H9 (cell line): ENCODE data around the gene HOXB6. TPM values are rescaled to one million over a fixed set of nuclear protein-coding genes. Genes with fewer than 3 reads are reported as not detected.

ENCODE experiments used
- DNase-seq: peaks from one replicate; pipeline ENCODE4 v3.0.0-alpha.2; 2017
- H2AFZ ChIP-seq: one replicate; pipeline ENCODE4 v1.6.1; 2013; ENCODE audit warnings: mild to moderate bottlenecking, low read length, control low read depth, moderate library complexity
- H2AK5ac ChIP-seq: 2 replicates; pipeline ENCODE4 v1.6.1; 2013; ENCODE audit warnings: low read length, control low read depth, mixed read lengths; ENCODE audit not compliant: insufficient read length
- H2BK120ac ChIP-seq: one replicate; pipeline ENCODE4 v1.6.1; 2013; ENCODE audit warnings: low read depth, mild to moderate bottlenecking, low read length, control low read depth, inconsistent platforms; ENCODE audit not compliant: poor library complexity, severe bottlenecking
- H2BK12ac ChIP-seq: 2 replicates; pipeline ENCODE4 v1.6.1; 2013; ENCODE audit warnings: low read length, control low read depth, mixed read lengths, low read depth; ENCODE audit not compliant: insufficient read length
- H2BK15ac ChIP-seq: 2 replicates; pipeline ENCODE4 v1.6.1; 2013; ENCODE audit warnings: low read depth, low read length, control low read depth
- H2BK20ac ChIP-seq: one replicate; pipeline ENCODE4 v1.6.1; 2013; ENCODE audit warnings: low read depth, mild to moderate bottlenecking, low read length, control low read depth, inconsistent platforms; ENCODE audit not compliant: poor library complexity, severe bottlenecking
- H2BK5ac ChIP-seq: 2 replicates; pipeline ENCODE4 v1.6.1; 2013; ENCODE audit warnings: low read length, control low read depth, mixed read lengths; ENCODE audit not compliant: insufficient read length
- H3K14ac ChIP-seq: 2 replicates; pipeline ENCODE4 v1.6.1; 2013; ENCODE audit warnings: low read length, control low read depth; ENCODE audit not compliant: insufficient read depth
- H3K18ac ChIP-seq: 2 replicates; pipeline ENCODE4 v1.6.1; 2013; ENCODE audit warnings: low read depth, mild to moderate bottlenecking, mixed read lengths, low read length, control low read depth; ENCODE audit not compliant: insufficient read length
- H3K23ac ChIP-seq: 2 replicates; pipeline ENCODE4 v1.6.1; 2013; ENCODE audit warnings: low read length, control low read depth, mixed read lengths, low read depth; ENCODE audit not compliant: insufficient read length
- H3K23me2 ChIP-seq: 2 replicates; pipeline ENCODE4 v1.6.1; 2013; ENCODE audit warnings: low read depth, mild to moderate bottlenecking, mixed read lengths, low read length, control low read depth; ENCODE audit not compliant: insufficient read length, poor library complexity, severe bottlenecking
- H3K27ac ChIP-seq: 2 replicates; pipeline ENCODE4 v1.5.1; 2013; ENCODE audit warnings: low read length, control low read depth, mixed read lengths, low read depth; ENCODE audit not compliant: insufficient read length
- H3K27me3 ChIP-seq: 2 replicates; pipeline ENCODE4 v1.6.1; 2013; ENCODE audit warnings: low read length, control low read depth, inconsistent platforms; ENCODE audit not compliant: insufficient read depth
- H3K4ac ChIP-seq: 2 replicates; pipeline ENCODE4 v1.6.1; 2013; ENCODE audit warnings: low read depth, mild to moderate bottlenecking, control low read depth, inconsistent platforms, low read length, moderate library complexity
- H3K4me1 ChIP-seq: 2 replicates; pipeline ENCODE4 v1.6.1; 2013; ENCODE audit warnings: low read length, control low read depth, inconsistent platforms; ENCODE audit not compliant: insufficient read depth
- H3K4me2 ChIP-seq: 2 replicates; pipeline ENCODE4 v1.6.1; 2013; ENCODE audit warnings: low read length, control low read depth, mixed read lengths; ENCODE audit not compliant: insufficient read length, insufficient read depth
- H3K56ac ChIP-seq: 2 replicates; pipeline ENCODE4 v1.6.1; 2013; ENCODE audit warnings: low read depth, mild to moderate bottlenecking, mixed read lengths, low read length, control low read depth; ENCODE audit not compliant: insufficient read length
- H3K79me1 ChIP-seq: 2 replicates; pipeline ENCODE4 v1.6.1; 2013; ENCODE audit warnings: low read depth, mild to moderate bottlenecking, moderate library complexity, low read length, control low read depth, inconsistent platforms; ENCODE audit not compliant: insufficient read depth, poor library complexity, severe bottlenecking
- H3K79me2 ChIP-seq: 2 replicates; pipeline ENCODE4 v1.6.1; 2013; ENCODE audit warnings: low read length, control low read depth, inconsistent platforms; ENCODE audit not compliant: insufficient read depth
- H3K9ac ChIP-seq: 2 replicates; pipeline ENCODE4 v1.6.1; 2013; ENCODE audit warnings: low read length, control low read depth, mixed read lengths; ENCODE audit not compliant: insufficient read length; ENCODE audit errors: extremely low read depth
- H3K9me3 ChIP-seq: one replicate; pipeline ENCODE4 v1.6.1; 2013; ENCODE audit warnings: low read depth, low read length, inconsistent platforms; ENCODE audit not compliant: control insufficient read depth
- H3T11ph ChIP-seq: one replicate; pipeline ENCODE4 v1.6.1; 2013; ENCODE audit warnings: mild to moderate bottlenecking, low read length, control low read depth, inconsistent platforms
- H4K20me1 ChIP-seq: one replicate; pipeline ENCODE4 v1.6.1; 2013; ENCODE audit not compliant: control insufficient read depth, insufficient read length, insufficient read depth
- H4K5ac ChIP-seq: 2 replicates; pipeline ENCODE4 v1.6.1; 2013; ENCODE audit warnings: low read depth, mild to moderate bottlenecking, mixed read lengths, low read length, control low read depth; ENCODE audit not compliant: insufficient read length
- H4K8ac ChIP-seq: replicated peaks from 2 replicates; pipeline ENCODE4 v1.6.1; 2013; ENCODE audit warnings: low read length, control low read depth, mixed read lengths, low read depth; ENCODE audit not compliant: insufficient read length
- H4K91ac ChIP-seq: 2 replicates; pipeline ENCODE4 v1.6.1; 2013; ENCODE audit warnings: low read depth, mild to moderate bottlenecking, moderate library complexity, mixed read lengths, low read length, control low read depth; ENCODE audit not compliant: insufficient read length
- H3K27ac Mint-ChIP-seq, 3 experiments: 2 replicates in 2 of 3; 3 replicates in 1 of 3; pipeline ENCODE4 v1.8.0; 2020 to 2021; ENCODE audit warnings: mixed read lengths in 3 of 3, mild to moderate bottlenecking in 1 of 3, moderate library complexity in 1 of 3
- H3K27me3 Mint-ChIP-seq: 2 replicates; pipeline ENCODE4 v1.8.0; 2021; ENCODE audit warnings: low read depth, mild to moderate bottlenecking, moderate library complexity, mixed read lengths
- H3K36me3 Mint-ChIP-seq, 3 experiments: 2 replicates in 2 of 3; 3 replicates in 1 of 3; pipeline ENCODE4 v1.8.0; 2020 to 2021; ENCODE audit warnings: low read depth in 3 of 3, mixed read lengths in 3 of 3; ENCODE audit not compliant: insufficient read depth in 1 of 3
- H3K4me1 Mint-ChIP-seq, 2 experiments: 2 replicates each; pipeline ENCODE4 v1.8.0; 2020; ENCODE audit warnings: mixed read lengths in 2 of 2
- H3K4me3 Mint-ChIP-seq, 2 experiments: 2 replicates in 1 of 2; 3 replicates in 1 of 2; pipeline ENCODE4 v1.8.0; 2020 to 2021; ENCODE audit warnings: mild to moderate bottlenecking in 2 of 2, mixed read lengths in 2 of 2, moderate library complexity in 1 of 2
- H3K9me3 Mint-ChIP-seq, 2 experiments: 2 replicates in 1 of 2; 3 replicates in 1 of 2; pipeline ENCODE4 v1.8.0; 2020; ENCODE audit warnings: mild to moderate bottlenecking in 2 of 2, mixed read lengths in 2 of 2, moderate library complexity in 1 of 2
- WGBS: extraction: QIAGEN DNeasy Blood & Tissue Kit; methylation state at CpG from one replicate; pipeline ENCODE4 v1.1.7; 2013; ENCODE audit warnings: missing lambda C conversion rate, low lambda C conversion rate, mixed read lengths; ENCODE audit not compliant: insufficient read length; ENCODE audit errors: extremely low coverage; 5-methylcytosine and 5-hydroxymethylcytosine counted together
- total RNA-seq: library from RNA; stranded (reverse); gene quantifications from 2 replicates; pipeline ENCODE4 v1.2.1, GENCODE V29; 2021
- TF ChIP-seq, protein P1 (sequence below): fragments of 200-600 bp; sonication (generic); conservative IDR thresholded peaks from 3 replicates; pipeline ENCODE4 v1.8.0; 2021; ENCODE audit warnings: antibody characterized with exemption, mild to moderate bottlenecking

The HOXB6 gene
- total RNA-seq, 1 experiment from 2014 or later: not detected

DNA sequence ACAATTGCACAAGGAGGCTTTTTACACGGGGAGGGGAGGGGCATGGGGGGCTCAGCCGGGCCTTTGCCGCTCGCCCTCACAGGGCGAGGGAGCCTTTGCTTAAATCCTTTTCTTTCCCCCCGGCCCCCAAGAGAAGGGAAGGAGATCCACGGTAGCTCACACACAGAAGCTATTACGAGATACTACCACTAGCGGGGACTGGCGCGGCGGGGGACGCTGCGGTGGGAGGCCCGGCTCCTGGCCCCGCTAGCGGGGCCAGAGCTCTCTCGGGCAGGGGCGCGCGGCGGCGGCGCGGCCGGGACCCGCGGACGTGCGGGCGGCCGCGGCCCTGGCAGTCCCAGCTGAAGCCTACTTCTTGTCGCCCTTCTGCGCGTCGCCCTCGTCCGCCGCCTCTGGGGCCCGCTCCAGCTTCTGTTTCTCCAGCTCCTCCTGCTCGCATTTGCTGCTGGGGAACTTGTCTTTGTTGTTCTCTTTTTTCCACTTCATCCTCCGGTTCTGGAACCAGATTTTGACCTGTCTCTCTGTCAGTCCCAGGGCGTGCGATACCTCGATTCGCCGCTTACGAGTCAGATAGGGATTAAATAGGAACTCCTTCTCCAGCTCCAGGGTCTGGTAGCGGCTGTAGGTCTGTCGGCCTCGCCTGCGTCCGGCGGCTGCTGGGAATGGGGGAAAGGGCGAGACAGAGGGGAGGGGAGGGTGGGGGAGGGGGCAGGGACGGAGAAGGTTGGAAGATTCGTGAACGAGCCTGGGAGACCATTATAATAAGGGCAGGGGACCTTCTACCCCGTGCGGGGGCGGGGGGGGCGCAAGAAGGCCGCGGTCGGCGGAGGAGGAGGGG, 8.3 kb upstream of the HOXB6 start:
- Histone ChIP-seq H2BK120ac (no peak overlapping the region), H3K56ac (no peak overlapping the region), H3K23ac (no peak overlapping the region), H2BK5ac (no peak overlapping the region), H2BK15ac (no peak overlapping the region), H4K91ac (no peak overlapping the region), H3K4me1 (no peaks in the 10 kb centered on the region), H2BK12ac (no peak overlapping the region), H4K20me1 (no peaks in the 10 kb centered on the region), H3K23me2 (peaks cover 5% of the 10 kb centered on the region), H3K9ac (no peak overlapping the region), H2AK5ac (no peak overlapping the region), H3K9me3 (no peaks in the 10 kb centered on the region), H3K14ac (no peak overlapping the region), H3K27ac (no peak overlapping the region), H4K5ac (no peak overlapping the region), H2AFZ (no peak overlapping the region), H3K79me2 (no peaks in the 10 kb centered on the region), H3K4ac (no peak overlapping the region), H3K27me3 (peaks cover 97% of the 10 kb centered on the region), H3T11ph (no peak overlapping the region), H3K4me2 (no peak overlapping the region), H4K8ac (no peak overlapping the region), H2BK20ac (no peak overlapping the region), H3K18ac (no peak overlapping the region), H3K79me1 (no peaks in the 10 kb centered on the region)
- Mint-ChIP-seq H3K27me3 (peaks cover 100% of the 10 kb centered on the region), H3K36me3 (no peaks in the 10 kb centered on the region; a peak in 1 of 7 replicates), H3K27ac (peak overlapping the region in 1 of 3 experiments; percentile 70; a peak in 1 of 7 replicates), H3K9me3 (peaks cover 9 to 24% of the 10 kb centered on the region in 2 experiments; a peak in 4 of 5 replicates), H3K4me3 (peak overlapping the region in 1 of 2 experiments; percentile 22; a peak in 1 of 5 replicates), H3K4me1 (peaks cover 12 to 28% of the 10 kb centered on the region in 2 experiments)
- peak; percentile 76 for DNase-seq
- TF ChIP-seq, protein P1, sequence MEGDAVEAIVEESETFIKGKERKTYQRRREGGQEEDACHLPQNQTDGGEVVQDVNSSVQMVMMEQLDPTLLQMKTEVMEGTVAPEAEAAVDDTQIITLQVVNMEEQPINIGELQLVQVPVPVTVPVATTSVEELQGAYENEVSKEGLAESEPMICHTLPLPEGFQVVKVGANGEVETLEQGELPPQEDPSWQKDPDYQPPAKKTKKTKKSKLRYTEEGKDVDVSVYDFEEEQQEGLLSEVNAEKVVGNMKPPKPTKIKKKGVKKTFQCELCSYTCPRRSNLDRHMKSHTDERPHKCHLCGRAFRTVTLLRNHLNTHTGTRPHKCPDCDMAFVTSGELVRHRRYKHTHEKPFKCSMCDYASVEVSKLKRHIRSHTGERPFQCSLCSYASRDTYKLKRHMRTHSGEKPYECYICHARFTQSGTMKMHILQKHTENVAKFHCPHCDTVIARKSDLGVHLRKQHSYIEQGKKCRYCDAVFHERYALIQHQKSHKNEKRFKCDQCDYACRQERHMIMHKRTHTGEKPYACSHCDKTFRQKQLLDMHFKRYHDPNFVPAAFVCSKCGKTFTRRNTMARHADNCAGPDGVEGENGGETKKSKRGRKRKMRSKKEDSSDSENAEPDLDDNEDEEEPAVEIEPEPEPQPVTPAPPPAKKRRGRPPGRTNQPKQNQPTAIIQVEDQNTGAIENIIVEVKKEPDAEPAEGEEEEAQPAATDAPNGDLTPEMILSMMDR: 0 out of 3 replicates have a peak, but pooled peaks have one; percentile 9
- no CpG with 5 or more reads among the region's 67 CpGs for WGBS
